Kidney epithelial cell (primary cell): Measurements from ENCODE around the gene WNT9B. TPM values are rescaled to one million over a fixed set of nuclear protein-coding genes. Genes with fewer than 3 reads are reported as not detected.

Experiments
- DNase-seq: peaks from one replicate; pipeline ENCODE4 v3.0.0-alpha.2; 2010; ENCODE audit warnings: low read depth
- H3K27me3 ChIP-seq: 2 replicates; pipeline ENCODE4 v1.6.0; 2011; ENCODE audit warnings: low read length; ENCODE audit not compliant: control insufficient read depth, insufficient read depth
- H3K36me3 ChIP-seq: 2 replicates; pipeline ENCODE4 v1.5.1; 2011; ENCODE audit warnings: low read length; ENCODE audit not compliant: control insufficient read depth, insufficient read depth
- H3K4me3 ChIP-seq: 2 replicates; pipeline ENCODE4 v1.5.1; 2011; ENCODE audit warnings: low read depth, mild to moderate bottlenecking, control low read depth, low read length
- CTCF ChIP-seq: IDR thresholded peaks from 2 replicates; pipeline ENCODE4 v1.5.1; 2011; ENCODE audit warnings: mild to moderate bottlenecking, moderate library complexity, low read length, control low read depth, inconsistent platforms; ENCODE audit not compliant: insufficient read depth, poor library complexity, severe bottlenecking
- total RNA-seq: library from RNA; depleted of rRNA; stranded (reverse); fragments of >200 nt; gene quantifications from 2 replicates; pipeline ENCODE4 v1.2.3, GENCODE V29; 2015

The WNT9B gene
- total RNA-seq, 1 donor from 2014 or later: not detected

GRCh38 chr17:46869975-46870803 lies 18.8 kb downstream of the WNT9B start:
- no peak for DNase-seq
- H3K4me3 ChIP-seq: no peak overlapping the region
- no peak for TF ChIP-seq CTCF
- no peaks in the 10 kb centered on the region for H3K36me3 ChIP-seq
- peaks cover 11% of the 10 kb centered on the region for H3K27me3 ChIP-seq

- Histone ChIP-seq H3K27me3 (peaks cover 14% of the 10 kb centered on the region), H3K4me3 (no peak overlapping the region), H3K36me3 (no peaks in the 10 kb centered on the region)
- DNase-seq: no peak
- no peak for TF ChIP-seq CTCF
These were observed 21.0 kb downstream of the WNT9B start for GRCh38 chr17:46872421-46872820.

- H3K4me3 ChIP-seq: no peak overlapping the region
- TF ChIP-seq CTCF: no peak
- peaks cover 14% of the 10 kb centered on the region for H3K27me3 ChIP-seq
- no peak for DNase-seq
- no peaks in the 10 kb centered on the region for H3K36me3 ChIP-seq
These were observed 22.7 kb downstream of the WNT9B start for GRCh38 chr17:46873941-46874645.

- DNase-seq: no peak
- no peaks in the 10 kb centered on the region for H3K36me3 ChIP-seq
- no peak for TF ChIP-seq CTCF
These were observed 23.5 kb downstream of the WNT9B start for GRCh38 chr17:46874906-46875305.

GRCh38 chr17:46875849-46876352 lies 24.5 kb downstream of the WNT9B start:
- TF ChIP-seq CTCF: no peak
- no peak for DNase-seq
- no peaks in the 10 kb centered on the region for H3K36me3 ChIP-seq

More at GRCh38 chr17:46874906-46875305, 23.5 kb downstream of the WNT9B start:
- H3K4me3 ChIP-seq: no peak overlapping the region
- peaks cover 14% of the 10 kb centered on the region for H3K27me3 ChIP-seq

More at GRCh38 chr17:46875849-46876352, 24.5 kb downstream of the WNT9B start:
- Histone ChIP-seq H3K4me3 (no peak overlapping the region), H3K27me3 (peaks cover 12% of the 10 kb centered on the region)
